Neural cell (in vitro differentiated cells): ENCODE measurements around the gene FILIP1. TPM values are rescaled to one million over a fixed set of nuclear protein-coding genes. Genes with fewer than 3 reads are reported as not detected.

Experiments
- H2AFZ ChIP-seq: fragments of 200-600, 300-800 bp; sonication (generic), shearing (Covaris generic); 2 replicates; pipeline ENCODE4 v1.6.0; 2014; ENCODE audit warnings: low read depth, mild to moderate bottlenecking, antibody characterized with exemption, low read length, moderate library complexity
- H3F3A ChIP-seq: fragments of 200-600 bp; shearing (Covaris generic); 2 replicates; pipeline ENCODE4 v1.6.1; 2016; ENCODE audit warnings: mild to moderate bottlenecking, moderate library complexity, mixed read lengths, antibody characterized with exemption, low read length; ENCODE audit not compliant: insufficient read depth, poor library complexity, severe bottlenecking
- H3K27ac ChIP-seq: fragments of 200-600, 300-800 bp; sonication (generic), shearing (Covaris generic); 2 replicates; pipeline ENCODE4 v1.5.1; 2014; ENCODE audit warnings: mild to moderate bottlenecking, low read length, moderate library complexity
- H3K27me3 ChIP-seq: fragments of 300-800, 200-600 bp; sonication (generic), shearing (Covaris generic); 2 replicates; pipeline ENCODE4 v1.6.0; 2014; ENCODE audit warnings: mild to moderate bottlenecking, low read depth, low read length, moderate library complexity; ENCODE audit not compliant: insufficient read depth
- H3K36me3 ChIP-seq: fragments of 300-800, 200-600 bp; sonication (generic), shearing (Covaris generic); 2 replicates; pipeline ENCODE4 v1.5.1; 2014; ENCODE audit warnings: mild to moderate bottlenecking, antibody characterized with exemption, low read length, moderate library complexity; ENCODE audit not compliant: insufficient read depth
- H3K4me2 ChIP-seq: fragments of 300-800, 200-600 bp; sonication (generic), shearing (Covaris generic); 2 replicates; pipeline ENCODE4 v1.6.0; 2014; ENCODE audit warnings: mild to moderate bottlenecking, low read length
- H3K4me3 ChIP-seq: fragments of 300-800, 200-600 bp; sonication (generic), shearing (Covaris generic); 2 replicates; pipeline ENCODE4 v1.5.1; 2014; ENCODE audit warnings: mild to moderate bottlenecking, low read length, moderate library complexity
- H3K79me2 ChIP-seq: fragments of 200-600 bp; shearing (Covaris generic); replicated peaks from 2 replicates; pipeline ENCODE4 v1.6.0; 2014; ENCODE audit warnings: mild to moderate bottlenecking, low read length, moderate library complexity; ENCODE audit not compliant: insufficient read depth
- H3K9ac ChIP-seq: fragments of 300-800, 200-600 bp; sonication (generic), shearing (Covaris generic); 2 replicates; pipeline ENCODE4 v1.6.1; 2016; ENCODE audit warnings: mild to moderate bottlenecking, low read length, mixed read lengths
- H3K9me2 ChIP-seq: fragments of 200-600 bp; shearing (Covaris generic); 2 replicates; pipeline ENCODE4 v1.6.1; 2016; ENCODE audit warnings: mild to moderate bottlenecking, low read length, mixed read lengths; ENCODE audit not compliant: insufficient read depth
- H3K9me3 ChIP-seq: fragments of 200-600, 300-800 bp; sonication (generic), shearing (Covaris generic); 2 replicates; pipeline ENCODE4 v1.6.1; 2016; ENCODE audit warnings: mild to moderate bottlenecking, mixed run types, low read length, moderate library complexity, mixed read lengths
- H4K20me1 ChIP-seq: fragments of 200-600 bp; shearing (Covaris generic); 2 replicates; pipeline ENCODE4 v1.6.1; 2016; ENCODE audit warnings: mild to moderate bottlenecking, mixed run types; ENCODE audit not compliant: insufficient read depth
- EP300 ChIP-seq: fragments of 450-650 bp; conservative IDR thresholded peaks from 2 replicates; pipeline ENCODE4 v1.6.1; 2014; ENCODE audit warnings: antibody characterized with exemption, mild to moderate bottlenecking, moderate library complexity; ENCODE audit not compliant: poor library complexity, severe bottlenecking
- EZH2 ChIP-seq: fragments of 200-600, 300-800 bp; shearing (Covaris generic), sonication (generic); IDR thresholded peaks from 2 replicates; pipeline ENCODE4 v1.6.1; 2014; ENCODE audit warnings: antibody characterized with exemption, low read length, borderline replicate concordance, mild to moderate bottlenecking; ENCODE audit not compliant: insufficient read depth, poor library complexity, severe bottlenecking
- MXI1 ChIP-seq: fragments of 450-650 bp; conservative IDR thresholded peaks from 2 replicates; pipeline ENCODE4 v1.6.1; 2014; ENCODE audit warnings: antibody characterized with exemption, mild to moderate bottlenecking; ENCODE audit not compliant: poor library complexity, severe bottlenecking
- POLR2AphosphoS5 ChIP-seq: IDR thresholded peaks from 2 replicates; pipeline ENCODE4 v1.6.1; 2012
- RAD21 ChIP-seq: fragments of 450-650 bp; conservative IDR thresholded peaks from 2 replicates; pipeline ENCODE4 v1.6.1; 2014; ENCODE audit warnings: antibody characterized with exemption, mild to moderate bottlenecking, moderate library complexity
- SMC3 ChIP-seq: fragments of 450-650 bp; conservative IDR thresholded peaks from 2 replicates; pipeline ENCODE4 v1.6.1; 2014; ENCODE audit warnings: antibody characterized with exemption, mild to moderate bottlenecking, moderate library complexity; ENCODE audit not compliant: poor library complexity
- TAF1 ChIP-seq: IDR thresholded peaks from 2 replicates; pipeline ENCODE4 v1.6.1; 2012; ENCODE audit warnings: low read depth
- polyA plus RNA-seq: library from polyadenylated mRNA; depleted of rRNA; stranded (reverse); fragments of >200 nt; gene quantifications from 2 replicates; pipeline ENCODE4 v1.2.3, GENCODE V29; 2014
- TF ChIP-seq, protein P1 (sequence below): fragments of 450-650 bp; IDR thresholded peaks from 2 replicates; pipeline ENCODE4 v1.5.1; 2014; ENCODE audit warnings: antibody characterized with exemption, mild to moderate bottlenecking, moderate library complexity; ENCODE audit not compliant: poor library complexity, severe bottlenecking
- TF ChIP-seq, protein P2 (sequence below): IDR thresholded peaks from 2 replicates; pipeline ENCODE4 v1.6.1; 2012; ENCODE audit warnings: borderline replicate concordance

Gene FILIP1
- polyA plus RNA-seq, 1 donor from 2014 or later = 1.4 TPM

DNA sequence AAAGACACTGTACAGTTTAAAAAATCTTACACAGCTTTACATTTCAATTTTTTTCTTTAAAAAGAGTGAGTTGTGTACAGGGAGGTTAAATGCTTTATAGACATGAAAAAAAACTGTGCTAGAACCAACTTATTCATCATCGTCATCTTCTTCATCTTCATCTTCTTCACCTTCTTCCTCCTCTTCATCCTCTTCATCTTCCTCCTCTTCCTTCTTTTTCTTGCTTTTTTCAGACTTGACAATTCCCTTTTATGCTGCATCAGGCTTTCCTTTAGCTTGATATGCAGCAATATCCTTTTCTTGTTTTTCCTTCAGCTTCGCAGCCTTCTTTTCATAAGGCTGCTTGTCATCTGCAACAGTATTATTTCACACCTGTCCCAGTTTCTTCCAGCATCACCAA is 174.7 kb downstream of the FILIP1 start:
- no peaks in the 10 kb centered on the region for H3K9me2 ChIP-seq
- H3K9ac ChIP-seq = no peak overlapping the region
- no peaks in the 10 kb centered on the region for H3K79me2 ChIP-seq
- no peaks in the 10 kb centered on the region for H4K20me1 ChIP-seq
- H3K27me3 ChIP-seq = no peaks in the 10 kb centered on the region
- H3K4me2 ChIP-seq = no peak overlapping the region
- no peak overlapping the region for H3K27ac ChIP-seq
- no peaks in the 10 kb centered on the region for H3F3A ChIP-seq
- H3K9me3 ChIP-seq = no peaks in the 10 kb centered on the region
- no peak overlapping the region for H2AFZ ChIP-seq
- TF ChIP-seq POLR2AphosphoS5 (no peak), MXI1 (no peak), SMC3 (no peak), EZH2 (no peak), TAF1 (no peak)
- TF ChIP-seq, protein P1, sequence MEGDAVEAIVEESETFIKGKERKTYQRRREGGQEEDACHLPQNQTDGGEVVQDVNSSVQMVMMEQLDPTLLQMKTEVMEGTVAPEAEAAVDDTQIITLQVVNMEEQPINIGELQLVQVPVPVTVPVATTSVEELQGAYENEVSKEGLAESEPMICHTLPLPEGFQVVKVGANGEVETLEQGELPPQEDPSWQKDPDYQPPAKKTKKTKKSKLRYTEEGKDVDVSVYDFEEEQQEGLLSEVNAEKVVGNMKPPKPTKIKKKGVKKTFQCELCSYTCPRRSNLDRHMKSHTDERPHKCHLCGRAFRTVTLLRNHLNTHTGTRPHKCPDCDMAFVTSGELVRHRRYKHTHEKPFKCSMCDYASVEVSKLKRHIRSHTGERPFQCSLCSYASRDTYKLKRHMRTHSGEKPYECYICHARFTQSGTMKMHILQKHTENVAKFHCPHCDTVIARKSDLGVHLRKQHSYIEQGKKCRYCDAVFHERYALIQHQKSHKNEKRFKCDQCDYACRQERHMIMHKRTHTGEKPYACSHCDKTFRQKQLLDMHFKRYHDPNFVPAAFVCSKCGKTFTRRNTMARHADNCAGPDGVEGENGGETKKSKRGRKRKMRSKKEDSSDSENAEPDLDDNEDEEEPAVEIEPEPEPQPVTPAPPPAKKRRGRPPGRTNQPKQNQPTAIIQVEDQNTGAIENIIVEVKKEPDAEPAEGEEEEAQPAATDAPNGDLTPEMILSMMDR = no peak
- H3K36me3 ChIP-seq = no peaks in the 10 kb centered on the region
- H3K4me3 ChIP-seq = no peak overlapping the region

DNA sequence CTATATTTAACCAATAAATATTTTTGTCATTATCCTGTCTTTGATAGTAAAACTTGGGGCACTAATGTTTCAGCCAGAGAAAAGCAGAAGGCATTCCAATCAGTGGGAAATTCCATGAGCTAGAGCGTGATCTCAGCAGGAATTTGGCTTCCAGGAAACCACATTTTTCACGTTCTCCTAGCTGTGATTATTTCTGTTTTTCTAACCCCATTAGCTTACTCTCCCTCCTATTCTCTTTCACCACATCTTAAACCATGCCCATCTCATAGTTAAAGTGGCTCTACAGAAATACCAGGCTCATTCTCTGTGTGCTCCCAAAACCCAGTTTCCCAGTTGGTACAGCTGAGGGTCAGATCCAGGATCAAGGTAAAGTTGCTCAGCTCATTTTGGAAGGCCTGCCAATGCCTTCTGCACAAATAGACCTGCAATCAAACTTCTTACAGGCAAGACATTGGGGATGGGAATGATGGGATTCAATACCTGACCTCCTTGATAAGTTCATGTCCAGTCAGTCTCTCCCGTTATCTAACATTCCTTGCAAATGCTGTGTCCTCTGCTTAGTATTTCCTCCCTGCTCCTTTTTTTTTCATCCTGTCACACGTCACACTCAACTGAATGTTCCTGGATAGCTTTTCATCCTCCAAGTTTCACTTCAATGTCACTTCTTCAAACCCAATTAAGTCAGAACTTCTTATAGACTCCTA is 175.9 kb downstream of the FILIP1 start:
- Histone ChIP-seq H3K9ac (no peak overlapping the region), H3K4me2 (no peak overlapping the region), H2AFZ (no peak overlapping the region), H3K27me3 (no peaks in the 10 kb centered on the region), H4K20me1 (no peaks in the 10 kb centered on the region), H3K79me2 (no peaks in the 10 kb centered on the region), H3K4me3 (no peak overlapping the region), H3K9me2 (no peaks in the 10 kb centered on the region), H3F3A (no peaks in the 10 kb centered on the region), H3K27ac (no peak overlapping the region), H3K36me3 (no peaks in the 10 kb centered on the region), H3K9me3 (no peaks in the 10 kb centered on the region)
- TF ChIP-seq TAF1 (no peak), MXI1 (no peak), RAD21 (no peak), SMC3 (no peak), EP300 (no peak), POLR2AphosphoS5 (no peak), EZH2 (no peak)
- TF ChIP-seq, protein P1 = no peak
- TF ChIP-seq, protein P2, sequence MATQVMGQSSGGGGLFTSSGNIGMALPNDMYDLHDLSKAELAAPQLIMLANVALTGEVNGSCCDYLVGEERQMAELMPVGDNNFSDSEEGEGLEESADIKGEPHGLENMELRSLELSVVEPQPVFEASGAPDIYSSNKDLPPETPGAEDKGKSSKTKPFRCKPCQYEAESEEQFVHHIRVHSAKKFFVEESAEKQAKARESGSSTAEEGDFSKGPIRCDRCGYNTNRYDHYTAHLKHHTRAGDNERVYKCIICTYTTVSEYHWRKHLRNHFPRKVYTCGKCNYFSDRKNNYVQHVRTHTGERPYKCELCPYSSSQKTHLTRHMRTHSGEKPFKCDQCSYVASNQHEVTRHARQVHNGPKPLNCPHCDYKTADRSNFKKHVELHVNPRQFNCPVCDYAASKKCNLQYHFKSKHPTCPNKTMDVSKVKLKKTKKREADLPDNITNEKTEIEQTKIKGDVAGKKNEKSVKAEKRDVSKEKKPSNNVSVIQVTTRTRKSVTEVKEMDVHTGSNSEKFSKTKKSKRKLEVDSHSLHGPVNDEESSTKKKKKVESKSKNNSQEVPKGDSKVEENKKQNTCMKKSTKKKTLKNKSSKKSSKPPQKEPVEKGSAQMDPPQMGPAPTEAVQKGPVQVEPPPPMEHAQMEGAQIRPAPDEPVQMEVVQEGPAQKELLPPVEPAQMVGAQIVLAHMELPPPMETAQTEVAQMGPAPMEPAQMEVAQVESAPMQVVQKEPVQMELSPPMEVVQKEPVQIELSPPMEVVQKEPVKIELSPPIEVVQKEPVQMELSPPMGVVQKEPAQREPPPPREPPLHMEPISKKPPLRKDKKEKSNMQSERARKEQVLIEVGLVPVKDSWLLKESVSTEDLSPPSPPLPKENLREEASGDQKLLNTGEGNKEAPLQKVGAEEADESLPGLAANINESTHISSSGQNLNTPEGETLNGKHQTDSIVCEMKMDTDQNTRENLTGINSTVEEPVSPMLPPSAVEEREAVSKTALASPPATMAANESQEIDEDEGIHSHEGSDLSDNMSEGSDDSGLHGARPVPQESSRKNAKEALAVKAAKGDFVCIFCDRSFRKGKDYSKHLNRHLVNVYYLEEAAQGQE = no peak
